ENCODE measurements around the gene NEDD4L.

NEDD4L gene

GRCh38 chr18:58056852-58057251, 12.8 kb downstream of the NEDD4L start:
- no peak overlapping the region for H2AFZ ChIP-seq (ENCODE audit: low read length)
- H4K91ac ChIP-seq (ENCODE audit: low read depth, low read length, poor library complexity): no peak overlapping the region
- no peak for DNase-seq (ENCODE audit: low spot score)
- no peak overlapping the region for H3K9ac ChIP-seq (ENCODE audit: low read depth, low read length, poor library complexity)
- no CpG with 5 or more reads among the region's 5 CpGs for WGBS, 2 donors (ENCODE audit: extremely low coverage in 2 of 2, insufficient read length in 2 of 2, insufficient replicate concordance in 1 of 2)
- H2AK5ac ChIP-seq (ENCODE audit: low read depth, low read length): no peak overlapping the region
- no peak overlapping the region for H3K14ac ChIP-seq (ENCODE audit: low read length)
- H3K79me1 ChIP-seq (ENCODE audit: low read depth, low read length): no peaks in the 10 kb centered on the region
- no peaks in the 10 kb centered on the region for H3K27me3 ChIP-seq (ENCODE audit: control insufficient read depth in 3 of 3, insufficient read depth in 3 of 3, low read depth in 1 of 3, low read length in 3 of 3)
- no peak overlapping the region for H3K4me2 ChIP-seq (ENCODE audit: insufficient read depth, low read length, poor library complexity, severe bottlenecking)
- H3K27ac ChIP-seq (replicated peaks; ENCODE audit: low read length): no peak overlapping the region
- H2BK15ac ChIP-seq (ENCODE audit: low read length): no peak overlapping the region
- H3K4ac ChIP-seq (ENCODE audit: low read length): no peak overlapping the region
- no peak overlapping the region for H2BK5ac ChIP-seq (ENCODE audit: low read length)
- H3K4me3 ChIP-seq (ENCODE audit: low read length in 2 of 2): no peak overlapping the region
- no peak overlapping the region for H3K18ac ChIP-seq (ENCODE audit: low read length)
- H2BK12ac ChIP-seq (ENCODE audit: low read length): no peak overlapping the region
- H3K4me1 ChIP-seq (ENCODE audit: control insufficient read depth in 2 of 2, insufficient read depth in 1 of 2, low read depth in 1 of 2, low read length in 2 of 2): peaks cover 2 to 8% of the 10 kb centered on the region in 2 donors
- no peak overlapping the region for H4K8ac ChIP-seq (ENCODE audit: low read depth, low read length)
- H2BK120ac ChIP-seq (ENCODE audit: low read depth, low read length): no peak overlapping the region
- peaks cover 0 to 2% of the 10 kb centered on the region in 2 donors for H3K9me3 ChIP-seq (replicated peaks in 1 of 2; ENCODE audit: control insufficient read depth in 2 of 2, insufficient read depth in 1 of 2, low read depth in 1 of 2, low read length in 2 of 2)
- no peaks in the 10 kb centered on the region for H3K36me3 ChIP-seq (replicated peaks in 1 of 2; ENCODE audit: control insufficient read depth in 2 of 2, insufficient read depth in 2 of 2, low read length in 2 of 2)
- H3K23ac ChIP-seq (ENCODE audit: low read depth, low read length, poor library complexity): no peak overlapping the region

DNA sequence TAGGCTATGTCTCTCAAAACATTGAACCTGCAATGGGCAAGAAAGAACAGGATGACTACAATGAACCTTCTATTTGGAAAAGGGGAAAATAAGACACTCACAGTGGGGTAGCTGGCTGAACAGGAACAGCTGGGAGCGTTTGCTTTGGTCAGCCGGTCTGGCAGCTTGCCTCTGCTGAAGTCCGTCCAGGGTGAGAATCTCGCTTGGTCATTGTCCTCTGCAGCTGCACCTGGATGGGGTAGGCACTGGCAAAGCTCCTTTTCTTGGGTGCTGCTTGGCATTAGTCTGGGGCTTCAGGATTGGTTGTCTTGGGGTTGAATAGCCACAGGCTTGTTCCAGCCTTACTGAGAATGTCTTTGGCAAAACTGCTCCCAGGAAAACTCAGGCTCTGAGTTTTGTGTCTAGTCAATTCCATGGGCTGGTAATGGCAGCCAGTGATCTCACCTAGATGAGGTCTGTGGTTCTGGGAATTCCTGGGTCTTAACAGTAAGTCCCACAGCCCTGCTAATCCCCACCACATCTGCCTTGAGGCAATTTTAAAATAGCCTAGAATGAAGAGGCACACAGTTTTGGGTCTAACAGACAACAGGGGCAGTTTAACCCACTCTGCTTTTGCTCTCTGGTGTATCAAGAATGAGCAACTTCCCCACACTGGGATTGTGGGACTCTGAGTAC, 13.4 kb downstream of the NEDD4L start:
- H3K23ac ChIP-seq (ENCODE audit: low read depth, low read length, poor library complexity): no peak overlapping the region
- no peak overlapping the region for H2BK120ac ChIP-seq (ENCODE audit: low read depth, low read length)
- peaks cover 0 to 8% of the 10 kb centered on the region in 2 donors for H3K4me1 ChIP-seq (ENCODE audit: control insufficient read depth in 2 of 2, insufficient read depth in 1 of 2, low read depth in 1 of 2, low read length in 2 of 2)
- no peak overlapping the region for H3K4me3 ChIP-seq (ENCODE audit: low read length in 2 of 2)
- no peak overlapping the region for H3K9ac ChIP-seq (ENCODE audit: low read depth, low read length, poor library complexity)
- H3K4me2 ChIP-seq (ENCODE audit: insufficient read depth, low read length, poor library complexity, severe bottlenecking): no peak overlapping the region
- H4K91ac ChIP-seq (ENCODE audit: low read depth, low read length, poor library complexity): no peak overlapping the region
- no peak overlapping the region for H4K8ac ChIP-seq (ENCODE audit: low read depth, low read length)
- no peaks in the 10 kb centered on the region for H3K79me1 ChIP-seq (ENCODE audit: low read depth, low read length)
- no peak overlapping the region for H3K27ac ChIP-seq (replicated peaks; ENCODE audit: low read length)
- no peaks in the 10 kb centered on the region for H3K27me3 ChIP-seq (ENCODE audit: control insufficient read depth in 3 of 3, insufficient read depth in 3 of 3, low read depth in 1 of 3, low read length in 3 of 3)
- no peak overlapping the region for H3K18ac ChIP-seq (ENCODE audit: low read length)
- no peak overlapping the region for H2BK15ac ChIP-seq (ENCODE audit: low read length)
- H3K36me3 ChIP-seq (replicated peaks in 1 of 2; ENCODE audit: control insufficient read depth in 2 of 2, insufficient read depth in 2 of 2, low read length in 2 of 2): no peaks in the 10 kb centered on the region
- H2BK5ac ChIP-seq (ENCODE audit: low read length): no peak overlapping the region
- no peak overlapping the region for H2AFZ ChIP-seq (ENCODE audit: low read length)
- no CpG with 5 or more reads among the region's 4 CpGs for WGBS, 2 donors (ENCODE audit: extremely low coverage in 2 of 2, insufficient read length in 2 of 2, insufficient replicate concordance in 1 of 2)
- H2BK12ac ChIP-seq (ENCODE audit: low read length): no peak overlapping the region
- no peak overlapping the region for H2AK5ac ChIP-seq (ENCODE audit: low read depth, low read length)
- H3K9me3 ChIP-seq (replicated peaks in 1 of 2; ENCODE audit: control insufficient read depth in 2 of 2, insufficient read depth in 1 of 2, low read depth in 1 of 2, low read length in 2 of 2): peaks cover 0 to 2% of the 10 kb centered on the region in 2 donors
- no peak overlapping the region for H3K14ac ChIP-seq (ENCODE audit: low read length)
- no peak overlapping the region for H3K4ac ChIP-seq (ENCODE audit: low read length)
- DNase-seq (ENCODE audit: low spot score): no peak

DNA sequence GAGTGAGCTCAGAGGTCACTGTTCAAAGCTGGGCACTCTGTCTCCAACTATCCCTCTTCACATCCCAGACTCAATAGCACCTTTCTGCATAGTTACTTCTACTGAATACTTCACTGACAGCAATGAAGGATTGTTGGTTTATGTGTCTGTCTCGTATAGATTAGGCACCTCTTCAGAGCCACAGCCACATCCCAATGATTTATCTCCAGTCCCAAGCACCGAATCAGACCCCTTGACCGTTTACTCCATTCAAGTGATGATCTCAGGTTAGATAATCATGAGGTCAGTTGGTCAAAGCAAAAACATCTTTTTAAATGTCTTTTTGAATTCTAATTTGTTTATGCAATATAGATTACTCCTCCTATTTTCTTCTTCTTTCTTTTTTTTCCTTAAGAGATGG, 14.7 kb downstream of the NEDD4L start:
- Histone ChIP-seq H3K14ac (ENCODE audit: low read length) (no peak overlapping the region), H3K27ac (replicated peaks; ENCODE audit: low read length) (no peak overlapping the region), H3K4me2 (ENCODE audit: insufficient read depth, low read length, poor library complexity, severe bottlenecking) (no peak overlapping the region), H4K8ac (ENCODE audit: low read depth, low read length) (no peak overlapping the region), H3K23ac (ENCODE audit: low read depth, low read length, poor library complexity) (no peak overlapping the region), H3K36me3 (replicated peaks in 1 of 2; ENCODE audit: control insufficient read depth in 2 of 2, insufficient read depth in 2 of 2, low read length in 2 of 2) (no peaks in the 10 kb centered on the region), H2AFZ (ENCODE audit: low read length) (no peak overlapping the region), H2BK12ac (ENCODE audit: low read length) (no peak overlapping the region), H4K91ac (ENCODE audit: low read depth, low read length, poor library complexity) (no peak overlapping the region), H2BK120ac (ENCODE audit: low read depth, low read length) (no peak overlapping the region), H3K4me3 (ENCODE audit: low read length in 2 of 2) (no peak overlapping the region), H2BK5ac (ENCODE audit: low read length) (no peak overlapping the region), H2AK5ac (ENCODE audit: low read depth, low read length) (no peak overlapping the region), H3K4ac (ENCODE audit: low read length) (no peak overlapping the region), H3K9me3 (replicated peaks in 1 of 2; ENCODE audit: control insufficient read depth in 2 of 2, insufficient read depth in 1 of 2, low read depth in 1 of 2, low read length in 2 of 2) (peaks cover 0 to 2% of the 10 kb centered on the region in 2 donors), H3K9ac (ENCODE audit: low read depth, low read length, poor library complexity) (no peak overlapping the region), H3K27me3 (ENCODE audit: control insufficient read depth in 3 of 3, insufficient read depth in 3 of 3, low read depth in 1 of 3, low read length in 3 of 3) (no peaks in the 10 kb centered on the region), H3K18ac (ENCODE audit: low read length) (no peak overlapping the region), H3K79me1 (ENCODE audit: low read depth, low read length) (no peaks in the 10 kb centered on the region), H3K4me1 (ENCODE audit: control insufficient read depth in 2 of 2, insufficient read depth in 1 of 2, low read depth in 1 of 2, low read length in 2 of 2) (peaks cover 0 to 8% of the 10 kb centered on the region in 2 donors), H2BK15ac (ENCODE audit: low read length) (no peak overlapping the region)
- WGBS, 2 donors (ENCODE audit: extremely low coverage in 2 of 2, insufficient read length in 2 of 2, insufficient replicate concordance in 1 of 2): no CpG with 5 or more reads among the region's 3 CpGs
- DNase-seq (ENCODE audit: low spot score): no peak

- H3K4ac ChIP-seq (ENCODE audit: low read length): no peak overlapping the region
- H3K4me2 ChIP-seq (ENCODE audit: insufficient read depth, low read length, poor library complexity, severe bottlenecking): no peak overlapping the region
- no peak overlapping the region for H4K8ac ChIP-seq (ENCODE audit: low read depth, low read length)
- no peak overlapping the region for H3K9ac ChIP-seq (ENCODE audit: low read depth, low read length, poor library complexity)
- no peak overlapping the region for H3K18ac ChIP-seq (ENCODE audit: low read length)
- no peak overlapping the region for H3K14ac ChIP-seq (ENCODE audit: low read length)
- H2AFZ ChIP-seq (ENCODE audit: low read length): no peak overlapping the region
- H3K79me1 ChIP-seq (ENCODE audit: low read depth, low read length): no peaks in the 10 kb centered on the region
- DNase-seq (ENCODE audit: low spot score): no peak
- no peak overlapping the region for H2BK12ac ChIP-seq (ENCODE audit: low read length)
- H2BK120ac ChIP-seq (ENCODE audit: low read depth, low read length): no peak overlapping the region
- WGBS, 2 donors (ENCODE audit: extremely low coverage in 2 of 2, insufficient read length in 2 of 2, insufficient replicate concordance in 1 of 2): no CpG with 5 or more reads among the region's 5 CpGs
- no peak overlapping the region for H2BK15ac ChIP-seq (ENCODE audit: low read length)
- H3K27me3 ChIP-seq (ENCODE audit: control insufficient read depth in 3 of 3, insufficient read depth in 3 of 3, low read depth in 1 of 3, low read length in 3 of 3): no peaks in the 10 kb centered on the region
- no peak overlapping the region for H3K27ac ChIP-seq (replicated peaks; ENCODE audit: low read length)
- no peak overlapping the region for H2BK5ac ChIP-seq (ENCODE audit: low read length)
- no peaks in the 10 kb centered on the region for H3K36me3 ChIP-seq (replicated peaks in 1 of 2; ENCODE audit: control insufficient read depth in 2 of 2, insufficient read depth in 2 of 2, low read length in 2 of 2)
- no peak overlapping the region for H2AK5ac ChIP-seq (ENCODE audit: low read depth, low read length)
- H3K4me1 ChIP-seq (ENCODE audit: control insufficient read depth in 2 of 2, insufficient read depth in 1 of 2, low read depth in 1 of 2, low read length in 2 of 2): peaks cover 0 to 4% of the 10 kb centered on the region in 2 donors
- H3K4me3 ChIP-seq (ENCODE audit: low read length in 2 of 2): no peak overlapping the region
- H3K9me3 ChIP-seq (replicated peaks in 1 of 2; ENCODE audit: control insufficient read depth in 2 of 2, insufficient read depth in 1 of 2, low read depth in 1 of 2, low read length in 2 of 2): peaks cover 0 to 2% of the 10 kb centered on the region in 2 donors
- no peak overlapping the region for H3K23ac ChIP-seq (ENCODE audit: low read depth, low read length, poor library complexity)
- no peak overlapping the region for H4K91ac ChIP-seq (ENCODE audit: low read depth, low read length, poor library complexity)
Measured at GRCh38 chr18:58060254-58060653, 16.2 kb downstream of the NEDD4L start.

All from neuronal stem cell (in vitro differentiated cells).